Activated T-helper 1 cell treated with anti-CD3 and anti-CD28 coated beads, Interleukin-12 subunit alpha, Interleukin-12 subunit beta, Interleukin-2, Interleukin-4 antibody, amounts not matched to agents 30 ng/mL and 10 ng/mL and 1 ng/mL, durations not matched to agents 14 hours and 24 hours and 36 hours (primary cell): ENCODE results near the gene PIK3R6. TPM values are rescaled to one million over a fixed set of nuclear protein-coding genes. Genes with fewer than 3 reads are reported as not detected.

ENCODE experiments used
- DNase-seq: peaks from one replicate; pipeline ENCODE4 v3.0.0; 2021; ENCODE audit warnings: low spot score
- H3K27ac Mint-ChIP-seq: one replicate; pipeline ENCODE4 v1.8.0; 2021; ENCODE audit warnings: mild to moderate bottlenecking, mixed read lengths
- H3K27me3 Mint-ChIP-seq: one replicate; pipeline ENCODE4 v1.8.0; 2022; ENCODE audit warnings: mild to moderate bottlenecking, moderate library complexity, mixed read lengths; ENCODE audit not compliant: insufficient read depth
- H3K36me3 Mint-ChIP-seq: one replicate; pipeline ENCODE4 v1.8.0; 2021; ENCODE audit warnings: low read depth, mixed read lengths
- H3K4me1 Mint-ChIP-seq: one replicate; pipeline ENCODE4 v1.8.0; 2021; ENCODE audit warnings: low read depth, mixed read lengths
- H3K4me3 Mint-ChIP-seq: one replicate; pipeline ENCODE4 v1.8.0; 2021; ENCODE audit warnings: mild to moderate bottlenecking, moderate library complexity, mixed read lengths
- H3K9me3 Mint-ChIP-seq: one replicate; pipeline ENCODE4 v1.8.0; 2021; ENCODE audit warnings: mixed read lengths
- intact Hi-C: fragments of 100-400 bp; cut with micrococcal nuclease; formaldehyde crosslinking; loops from one replicate; pipeline ENCODE4 v1.15.1; 2024
- total RNA-seq: library from RNA; stranded (reverse); gene quantifications from 2 replicates; pipeline ENCODE4 v1.2.3, GENCODE V29; 2022

Gene PIK3R6
- total RNA-seq, 1 donor from 2014 or later: 2.0 TPM

DNA sequence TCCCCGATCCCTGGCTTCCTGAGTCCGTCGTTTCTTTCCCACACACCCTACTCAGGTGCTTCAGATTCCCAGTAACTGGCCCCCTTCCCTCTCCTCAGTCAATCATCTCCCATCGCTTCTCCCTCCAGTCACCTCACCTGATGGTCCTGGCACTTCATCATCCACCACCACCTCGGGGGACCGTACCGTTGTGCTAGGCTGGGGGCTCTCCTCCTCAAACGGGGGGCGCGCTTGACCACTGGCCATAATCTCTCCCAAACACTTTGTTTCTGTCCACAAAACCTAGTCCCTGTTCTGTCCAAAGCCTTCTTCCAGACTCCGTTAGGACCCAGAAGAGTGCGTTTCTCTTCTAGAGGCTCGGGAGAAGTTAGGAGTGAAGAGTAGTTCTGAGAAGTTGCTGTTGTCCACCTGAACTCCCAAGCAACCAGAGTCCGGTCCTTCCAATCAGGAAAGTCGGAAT lies 109.3 kb downstream of the PIK3R6 start, which contains the start of gene SPDYE4:
Gene SPDYE4 (minus strand): TSS at position 410 of the 460 bp plus-strand sequence. CDS start 164 bp downstream, at position 246.
- Mint-ChIP-seq H3K9me3 (no peaks in the 10 kb centered on the region), H3K4me3 (no peak within 1 kb of the TSS), H3K4me1 (no peaks in the 10 kb centered on the region), H3K27ac (no peak within 1 kb of the TSS), H3K27me3 (peaks cover 14% of the 10 kb centered on the region), H3K36me3 (no peaks in the 10 kb centered on the region)
- intact Hi-C loops: no loop called here
- no peak for DNase-seq

- DNase-seq: no peak
- H3K4me1 Mint-ChIP-seq: no peaks in the 10 kb centered on the region
- H3K36me3 Mint-ChIP-seq: no peaks in the 10 kb centered on the region
- intact Hi-C loops: no loop called here
- no peak overlapping the region for H3K4me3 Mint-ChIP-seq
- no peaks in the 10 kb centered on the region for H3K9me3 Mint-ChIP-seq
- H3K27me3 Mint-ChIP-seq: peaks cover 10% of the 10 kb centered on the region
- H3K27ac Mint-ChIP-seq: no peak overlapping the region
Observed at GRCh38 chr17:8757189-8757588, 110.3 kb downstream of the PIK3R6 start.

GRCh38 chr17:8755590-8756255 lies 111.8 kb downstream of the PIK3R6 start:
- Mint-ChIP-seq H3K36me3 (no peaks in the 10 kb centered on the region), H3K4me3 (no peak overlapping the region), H3K27me3 (peaks cover 6% of the 10 kb centered on the region), H3K4me1 (no peaks in the 10 kb centered on the region), H3K27ac (no peak overlapping the region), H3K9me3 (no peaks in the 10 kb centered on the region)
- intact Hi-C loops: no loop called here
- no peak for DNase-seq

- intact Hi-C loops: loop anchor here (1.0 kb wide), 1 partner anchor 243 kb away; no protein-coding TSS in a partner anchor
Observed at GRCh38 chr17:8754890-8755289, 112.6 kb downstream of the PIK3R6 start.

GRCh38 chr17:8753976-8754440 lies 113.5 kb downstream of the PIK3R6 start:
- Mint-ChIP-seq H3K36me3 (no peaks in the 10 kb centered on the region), H3K9me3 (no peaks in the 10 kb centered on the region), H3K4me3 (no peak overlapping the region), H3K27me3 (peaks cover 6% of the 10 kb centered on the region), H3K4me1 (no peaks in the 10 kb centered on the region), H3K27ac (no peak overlapping the region)
- intact Hi-C loops: loop anchor here (1.0 kb wide), 1 partner anchor 244 kb away; no protein-coding TSS in a partner anchor
- DNase-seq: no peak

More at GRCh38 chr17:8754890-8755289, 112.6 kb downstream of the PIK3R6 start:
- Mint-ChIP-seq H3K9me3 (no peaks in the 10 kb centered on the region), H3K36me3 (no peaks in the 10 kb centered on the region), H3K4me3 (no peak overlapping the region), H3K4me1 (no peaks in the 10 kb centered on the region), H3K27ac (no peak overlapping the region), H3K27me3 (peaks cover 6% of the 10 kb centered on the region)
- no peak for DNase-seq

GRCh38 chr17:8753136-8753975 lies 114.1 kb downstream of the PIK3R6 start:
- no peaks in the 10 kb centered on the region for H3K4me1 Mint-ChIP-seq
- H3K36me3 Mint-ChIP-seq: no peaks in the 10 kb centered on the region
- intact Hi-C loops: no loop called here
- no peak overlapping the region for H3K27ac Mint-ChIP-seq
- no peak for DNase-seq
- H3K4me3 Mint-ChIP-seq: no peak overlapping the region
- H3K27me3 Mint-ChIP-seq: peaks cover 8% of the 10 kb centered on the region
- no peaks in the 10 kb centered on the region for H3K9me3 Mint-ChIP-seq

Other genes with a start within 250 kb of the PIK3R6 start
- gene MYH10, start 236.9 kb downstream of the PIK3R6 start, total RNA-seq: 13.2 and 15.3 TPM in 2 replicates
- gene CCDC42, start 122.8 kb downstream of the PIK3R6 start, total RNA-seq: 0.83 TPM in 1 of 2 replicates, not detected in the other
- gene SPDYE4, start 109.1 kb downstream of the PIK3R6 start, total RNA-seq: not detected in 2 replicates
- gene MFSD6L, start 68.3 kb downstream of the PIK3R6 start, total RNA-seq: 0.12 and 0.13 TPM in 2 replicates
- 30.5 and 33.6 TPM in 2 replicates for gene PIK3R5, start 98.0 kb upstream of the PIK3R6 start, total RNA-seq
- gene NTN1, start 153.8 kb upstream of the PIK3R6 start, total RNA-seq: 0.34 and 0.44 TPM in 2 replicates